Esophagus muscularis mucosa (tissue), 4 donors: ENCODE data around the gene MANBA.

Source experiments
- CTCF ChIP-seq, 3 experiments: fragments of 200-600 bp in 2 of 3; fragments of 450-650 bp in 1 of 3; sonication (generic) in 2 of 3; IDR thresholded peaks; one replicate each; pipeline ENCODE4 v1.5.1; 2017 to 2019; ENCODE audit warnings: antibody characterized with exemption in 3 of 3, mild to moderate bottlenecking in 2 of 3, moderate library complexity in 1 of 3
- EP300 ChIP-seq: sonication (generic); formaldehyde crosslinking; IDR thresholded peaks from one replicate; pipeline ENCODE4 v1.6.1; 2017; ENCODE audit warnings: antibody characterized with exemption
- POLR2A ChIP-seq: fragments of 450-650 bp; IDR thresholded peaks from one replicate; pipeline ENCODE4 v1.6.1; 2017; ENCODE audit warnings: antibody characterized with exemption, moderate library complexity, mild to moderate bottlenecking, low read depth

- TF ChIP-seq CTCF (IDR thresholded peaks at IDR 0.05) (no peak), EP300 (no peak), POLR2A (no peak)
Measured at GRCh38 chr4:102694791-102695190, 66.0 kb downstream of the MANBA start.
